H1 (cell line): ENCODE data around the gene NETO2. TPM values are rescaled to one million over a fixed set of nuclear protein-coding genes. Genes with fewer than 3 reads are reported as not detected.

Source experiments
- RNF2 ChIP-seq: fragments of 200-900, 300-1000 bp; sonication (generic); IDR thresholded peaks from 2 replicates; pipeline ENCODE4 v1.7.1; 2016; ENCODE audit warnings: borderline replicate concordance, low read depth, mild to moderate bottlenecking, antibody characterized with exemption, low read length; ENCODE audit not compliant: poor library complexity, severe bottlenecking; ENCODE audit errors: missing control alignments
- polyA plus RNA-seq, 7 experiments: library from polyadenylated mRNA; depleted of rRNA in 3 of 7; stranded (reverse) in 5 of 7; unstranded in 2 of 7; fragments of >200 nt in 5 of 7; fragments of 200-250 nt in 2 of 7; gene quantifications; 1 replicate in 5 of 7; 2 replicates in 1 of 7; 4 replicates in 1 of 7; pipeline versions ENCODE4 v1.2.1 to v1.2.3, GENCODE V29; 2011 to 2013; ENCODE audit warnings: missing spikeins in 2 of 7, mixed read lengths in 2 of 7
- total RNA-seq: library from RNA; stranded (reverse); fragmentation: NEBNext Ultra II Directional; extraction: Animal tissue kit (Norgen Biotek cat#: 25700); gene quantifications from 2 replicates; pipeline ENCODE4 v1.2.1, GENCODE V29; 2021

Gene NETO2
- total and polyA plus RNA-seq, 2 of the 8 experiments (the other 6 are each of a cell fraction or from before 2014, with no cell fraction given): 9.4 to 12.5 TPM

GRCh38 chr16:47082099-47082865 lies 61.5 kb downstream of the NETO2 start (continued):
- TF ChIP-seq RNF2: no peak
